Suprapubic skin (tissue), 4 donors: ENCODE data around the gene KCTD11.

Experiments used
- EP300 ChIP-seq: sonication (generic); formaldehyde crosslinking; IDR thresholded peaks from one replicate; pipeline ENCODE4 v1.6.1; 2017; ENCODE audit warnings: antibody characterized with exemption
- POLR2A ChIP-seq, 2 donors: fragments of 450-650 bp; IDR thresholded peaks; one replicate each; pipeline ENCODE4 v1.6.1; 2017; ENCODE audit warnings: antibody characterized with exemption in 2 of 2, mild to moderate bottlenecking in 2 of 2, moderate library complexity in 2 of 2
- POLR2AphosphoS5 ChIP-seq, 3 donors: sonication (generic); formaldehyde crosslinking; IDR thresholded peaks; one replicate each; pipeline ENCODE4 v1.6.1; 2017; ENCODE audit warnings: antibody characterized with exemption in 3 of 3
- TF ChIP-seq, protein P1 (sequence below), 2 donors: fragments of 200-600 bp in 1 of 2; fragments of 450-650 bp in 1 of 2; sonication (generic) in 1 of 2; IDR thresholded peaks; one replicate each; pipeline ENCODE4 v1.5.1; 2016 to 2019; ENCODE audit warnings: antibody characterized with exemption in 2 of 2, mild to moderate bottlenecking in 1 of 2, moderate library complexity in 1 of 2

DNA sequence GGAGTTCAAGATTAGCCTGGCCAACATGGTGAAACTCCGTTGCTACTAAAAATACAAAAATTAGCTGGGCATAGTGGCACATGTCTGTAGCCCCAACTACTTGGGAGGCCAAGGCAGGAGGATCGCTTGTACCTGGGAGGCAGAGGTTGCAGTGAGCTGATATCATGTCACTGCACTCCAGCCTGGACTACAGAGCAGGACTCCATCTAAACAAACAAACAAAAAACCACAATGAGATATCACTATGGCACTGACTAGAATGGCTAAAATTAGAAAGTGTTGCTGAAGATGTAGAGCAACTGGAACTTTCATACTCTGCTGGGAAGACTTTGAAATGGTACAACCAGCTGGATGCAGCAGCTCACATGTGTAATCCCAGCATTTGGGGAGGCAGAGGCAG, 22.4 kb downstream of the KCTD11 start:
- TF ChIP-seq POLR2A (IDR thresholded peaks at IDR 0.05) (no peak), POLR2AphosphoS5 (IDR thresholded peaks at IDR 0.05) (no peak), EP300 (no peak)
- TF ChIP-seq, protein P1, sequence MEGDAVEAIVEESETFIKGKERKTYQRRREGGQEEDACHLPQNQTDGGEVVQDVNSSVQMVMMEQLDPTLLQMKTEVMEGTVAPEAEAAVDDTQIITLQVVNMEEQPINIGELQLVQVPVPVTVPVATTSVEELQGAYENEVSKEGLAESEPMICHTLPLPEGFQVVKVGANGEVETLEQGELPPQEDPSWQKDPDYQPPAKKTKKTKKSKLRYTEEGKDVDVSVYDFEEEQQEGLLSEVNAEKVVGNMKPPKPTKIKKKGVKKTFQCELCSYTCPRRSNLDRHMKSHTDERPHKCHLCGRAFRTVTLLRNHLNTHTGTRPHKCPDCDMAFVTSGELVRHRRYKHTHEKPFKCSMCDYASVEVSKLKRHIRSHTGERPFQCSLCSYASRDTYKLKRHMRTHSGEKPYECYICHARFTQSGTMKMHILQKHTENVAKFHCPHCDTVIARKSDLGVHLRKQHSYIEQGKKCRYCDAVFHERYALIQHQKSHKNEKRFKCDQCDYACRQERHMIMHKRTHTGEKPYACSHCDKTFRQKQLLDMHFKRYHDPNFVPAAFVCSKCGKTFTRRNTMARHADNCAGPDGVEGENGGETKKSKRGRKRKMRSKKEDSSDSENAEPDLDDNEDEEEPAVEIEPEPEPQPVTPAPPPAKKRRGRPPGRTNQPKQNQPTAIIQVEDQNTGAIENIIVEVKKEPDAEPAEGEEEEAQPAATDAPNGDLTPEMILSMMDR (IDR thresholded peaks at IDR 0.05), result no peak
